ENCODE data around the gene HYAL2.

HYAL2 gene, protein sequence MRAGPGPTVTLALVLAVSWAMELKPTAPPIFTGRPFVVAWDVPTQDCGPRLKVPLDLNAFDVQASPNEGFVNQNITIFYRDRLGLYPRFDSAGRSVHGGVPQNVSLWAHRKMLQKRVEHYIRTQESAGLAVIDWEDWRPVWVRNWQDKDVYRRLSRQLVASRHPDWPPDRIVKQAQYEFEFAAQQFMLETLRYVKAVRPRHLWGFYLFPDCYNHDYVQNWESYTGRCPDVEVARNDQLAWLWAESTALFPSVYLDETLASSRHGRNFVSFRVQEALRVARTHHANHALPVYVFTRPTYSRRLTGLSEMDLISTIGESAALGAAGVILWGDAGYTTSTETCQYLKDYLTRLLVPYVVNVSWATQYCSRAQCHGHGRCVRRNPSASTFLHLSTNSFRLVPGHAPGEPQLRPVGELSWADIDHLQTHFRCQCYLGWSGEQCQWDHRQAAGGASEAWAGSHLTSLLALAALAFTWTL

DNA sequence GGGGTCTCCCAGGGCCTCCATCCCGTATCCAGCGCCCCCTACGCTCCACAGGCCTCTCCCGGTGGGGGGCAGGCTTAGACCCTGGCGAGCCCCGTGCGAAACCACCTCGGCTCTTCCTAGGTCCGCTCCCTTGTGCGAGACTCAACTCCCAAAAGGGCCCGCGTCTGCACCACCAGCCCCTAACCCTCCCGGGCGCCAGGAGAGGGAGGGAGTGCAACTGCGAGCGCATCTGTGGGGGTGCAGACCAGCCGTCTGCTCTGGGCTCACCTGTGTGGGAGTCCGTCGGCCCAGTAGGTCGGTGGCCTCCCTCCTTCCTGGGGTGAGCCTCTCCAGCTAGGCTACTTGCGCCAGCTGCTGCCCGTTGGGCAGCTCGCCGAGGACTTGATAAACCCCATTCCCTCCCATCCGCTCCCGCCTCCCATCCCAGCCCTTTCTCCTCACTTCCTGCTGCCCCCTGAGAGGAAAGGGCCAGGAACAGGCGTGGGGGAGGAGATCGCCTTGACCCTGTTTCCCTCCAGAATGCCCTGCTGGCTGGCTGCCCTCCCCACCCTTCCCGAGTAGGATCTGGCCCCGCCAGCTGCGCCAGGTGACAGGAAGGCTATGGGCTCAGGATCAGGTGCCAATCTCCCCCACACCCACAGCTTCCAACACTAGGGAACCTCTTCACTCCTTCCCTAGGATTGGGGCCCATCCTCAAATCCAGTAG is at the start of gene HYAL2:
HYAL2 (minus strand) TSS at position 360 of the 706 bp plus-strand sequence. CDS start 2,256 bp downstream, outside the sequence.
- Histone ChIP-seq H3K9me3 (ENCODE audit: control insufficient read depth in 2 of 2, low read length in 2 of 2) (no peaks in the 10 kb centered on the region), H3K4me1 (ENCODE audit: control insufficient read depth, insufficient read depth, low read length) (peaks cover 58% of the 10 kb centered on the region), H3K27me3 (ENCODE audit: control insufficient read depth in 1 of 2, insufficient read depth in 2 of 2, low read length in 2 of 2) (no peaks in the 10 kb centered on the region), H3K27ac (ENCODE audit: low read length) (peak within 1 kb of the TSS; percentile 94), H3K36me3 (ENCODE audit: control insufficient read depth in 2 of 2, insufficient read depth in 2 of 2, low read length in 2 of 2) (peaks cover 16 to 24% of the 10 kb centered on the region in 2 donors), H3K9ac (ENCODE audit: low read length in 2 of 2) (peak within 1 kb of the TSS; percentile 90 to 98), H3K4me3 (ENCODE audit: low read length in 2 of 2) (peak within 1 kb of the TSS; percentile 90 to 92)

DNA sequence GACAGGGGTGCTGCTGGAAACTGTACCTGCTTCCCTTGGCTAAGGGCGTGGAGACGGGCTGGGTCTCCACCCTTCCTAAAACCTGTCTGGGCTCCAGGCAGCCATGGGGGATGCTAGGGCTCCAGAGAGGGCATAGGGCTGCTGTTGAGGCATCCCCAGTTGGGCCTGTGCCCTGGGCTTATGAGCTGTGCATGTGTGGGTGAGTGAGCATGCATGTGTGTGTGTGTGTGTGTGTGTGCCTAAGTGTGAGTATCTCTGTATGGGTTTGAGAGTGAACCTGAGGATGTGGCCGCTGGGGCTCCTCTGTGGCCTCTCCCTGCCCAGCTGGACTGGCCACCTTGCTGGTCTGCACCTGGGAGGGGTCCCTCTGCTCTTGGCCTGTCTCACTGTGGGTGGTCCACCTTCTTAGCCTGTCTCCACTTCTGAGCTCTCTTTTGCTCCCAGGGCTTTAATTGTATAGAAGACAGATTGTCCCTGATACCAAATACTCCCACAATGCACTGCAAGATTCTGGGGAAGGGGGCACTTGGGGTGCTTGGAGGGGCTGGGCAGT is 48.7 kb upstream of the HYAL2 start:
- Histone ChIP-seq H3K4me3 (ENCODE audit: low read length in 2 of 2) (no peak overlapping the region), H3K9me3 (ENCODE audit: control insufficient read depth in 2 of 2, low read length in 2 of 2) (no peaks in the 10 kb centered on the region), H3K27ac (ENCODE audit: low read length) (no peak overlapping the region), H3K36me3 (ENCODE audit: control insufficient read depth in 2 of 2, insufficient read depth in 2 of 2, low read length in 2 of 2) (no peaks in the 10 kb centered on the region), H3K9ac (ENCODE audit: low read length in 2 of 2) (no peak overlapping the region), H3K4me1 (ENCODE audit: control insufficient read depth, insufficient read depth, low read length) (no peaks in the 10 kb centered on the region), H3K27me3 (ENCODE audit: control insufficient read depth in 1 of 2, insufficient read depth in 2 of 2, low read length in 2 of 2) (peaks cover 0 to 4% of the 10 kb centered on the region in 2 donors)

DNA sequence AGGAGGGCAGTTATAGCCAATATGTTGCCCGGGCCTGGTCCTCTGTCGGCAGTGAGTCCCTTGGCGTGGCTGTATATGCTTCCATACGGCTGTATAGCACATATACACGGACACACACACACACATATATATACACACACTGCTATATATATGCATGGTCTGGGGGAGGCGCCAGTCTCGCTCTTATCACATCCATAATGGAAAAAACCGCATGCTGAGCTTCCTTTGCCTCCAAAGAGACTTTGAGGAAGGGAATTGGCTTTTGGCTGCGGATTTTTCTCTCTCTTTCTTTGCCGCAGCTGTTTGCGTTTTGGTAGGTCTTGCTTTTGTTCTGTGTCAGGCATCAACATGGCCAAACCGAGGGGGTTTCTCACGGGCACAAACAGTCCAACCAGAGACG is 48.0 kb upstream of the HYAL2 start:
- Histone ChIP-seq H3K27me3 (ENCODE audit: control insufficient read depth in 1 of 2, insufficient read depth in 2 of 2, low read length in 2 of 2) (peaks cover 0 to 4% of the 10 kb centered on the region in 2 donors), H3K4me3 (ENCODE audit: low read length in 2 of 2) (no peak overlapping the region), H3K9me3 (ENCODE audit: control insufficient read depth in 2 of 2, low read length in 2 of 2) (no peaks in the 10 kb centered on the region), H3K36me3 (ENCODE audit: control insufficient read depth in 2 of 2, insufficient read depth in 2 of 2, low read length in 2 of 2) (no peaks in the 10 kb centered on the region), H3K27ac (ENCODE audit: low read length) (no peak overlapping the region), H3K4me1 (ENCODE audit: control insufficient read depth, insufficient read depth, low read length) (peaks cover 3% of the 10 kb centered on the region), H3K9ac (ENCODE audit: low read length in 2 of 2) (no peak overlapping the region)

DNA sequence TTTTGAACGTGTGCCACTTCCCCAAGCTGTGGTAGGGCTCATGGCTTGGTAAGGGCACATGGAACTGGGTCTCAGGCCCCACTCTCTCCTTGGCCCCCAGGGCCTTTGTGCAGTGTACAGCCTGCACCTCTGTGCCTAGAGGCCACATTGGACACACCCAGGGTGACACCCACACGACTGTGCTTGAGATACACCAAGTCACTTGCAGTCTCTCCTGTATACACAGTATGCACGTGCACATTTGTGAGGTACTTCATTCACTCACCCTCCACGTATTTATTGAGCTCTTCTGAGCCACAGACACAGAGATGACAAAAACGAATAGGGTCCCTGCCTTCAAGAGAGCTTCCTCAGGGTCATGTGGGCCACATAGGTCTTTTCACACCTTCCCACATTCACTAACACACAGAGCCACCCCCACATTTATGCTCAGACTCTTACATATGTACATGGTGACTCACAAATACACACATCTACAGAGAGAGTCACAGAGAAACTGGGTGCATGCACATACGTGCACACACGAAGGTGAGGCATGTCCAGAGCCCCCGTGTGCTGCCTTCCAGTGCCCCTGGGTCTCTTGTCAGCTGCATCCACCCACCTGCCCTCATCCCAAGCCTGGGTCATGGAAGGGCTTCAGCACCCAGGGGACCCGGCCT is 46.6 kb upstream of the HYAL2 start:
- Histone ChIP-seq H3K27ac (ENCODE audit: low read length) (no peak overlapping the region), H3K9ac (ENCODE audit: low read length in 2 of 2) (no peak overlapping the region), H3K9me3 (ENCODE audit: control insufficient read depth in 2 of 2, low read length in 2 of 2) (no peaks in the 10 kb centered on the region), H3K4me3 (ENCODE audit: low read length in 2 of 2) (no peak overlapping the region), H3K4me1 (ENCODE audit: control insufficient read depth, insufficient read depth, low read length) (peaks cover 14% of the 10 kb centered on the region), H3K36me3 (ENCODE audit: control insufficient read depth in 2 of 2, insufficient read depth in 2 of 2, low read length in 2 of 2) (no peaks in the 10 kb centered on the region), H3K27me3 (ENCODE audit: control insufficient read depth in 1 of 2, insufficient read depth in 2 of 2, low read length in 2 of 2) (peaks cover 0 to 4% of the 10 kb centered on the region in 2 donors)

DNA sequence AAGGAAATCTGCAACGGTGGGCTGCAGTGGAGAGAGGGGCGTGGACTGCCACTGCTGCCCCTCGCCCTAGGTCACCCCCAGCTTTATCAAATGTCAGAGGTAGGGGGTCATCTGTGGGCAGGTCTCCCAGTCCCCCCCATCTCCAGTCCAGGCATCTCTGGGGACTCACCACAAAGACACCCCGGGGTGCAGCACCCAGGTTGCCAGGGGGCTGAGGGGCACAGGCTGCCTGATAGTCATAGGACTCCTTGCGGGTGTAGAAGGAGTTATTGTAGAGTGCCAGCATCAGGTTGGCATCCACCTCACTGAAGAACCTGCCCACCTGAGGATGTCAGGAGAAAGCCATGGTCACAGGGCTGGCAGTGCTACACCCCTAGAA is 43.3 kb upstream of the HYAL2 start:
- no peak overlapping the region for H3K9ac ChIP-seq (ENCODE audit: low read length in 2 of 2)
- peaks cover 0 to 2% of the 10 kb centered on the region in 2 donors for H3K27me3 ChIP-seq (ENCODE audit: control insufficient read depth in 1 of 2, insufficient read depth in 2 of 2, low read length in 2 of 2)
- no peaks in the 10 kb centered on the region for H3K36me3 ChIP-seq (ENCODE audit: control insufficient read depth in 2 of 2, insufficient read depth in 2 of 2, low read length in 2 of 2)
- H3K9me3 ChIP-seq (ENCODE audit: control insufficient read depth in 2 of 2, low read length in 2 of 2) = no peaks in the 10 kb centered on the region
- peak overlapping the region in 1 of 2 donors; percentile 79 for H3K4me3 ChIP-seq (ENCODE audit: low read length in 2 of 2)
- H3K4me1 ChIP-seq (ENCODE audit: control insufficient read depth, insufficient read depth, low read length) = peaks cover 14% of the 10 kb centered on the region
- no peak overlapping the region for H3K27ac ChIP-seq (ENCODE audit: low read length)

DNA sequence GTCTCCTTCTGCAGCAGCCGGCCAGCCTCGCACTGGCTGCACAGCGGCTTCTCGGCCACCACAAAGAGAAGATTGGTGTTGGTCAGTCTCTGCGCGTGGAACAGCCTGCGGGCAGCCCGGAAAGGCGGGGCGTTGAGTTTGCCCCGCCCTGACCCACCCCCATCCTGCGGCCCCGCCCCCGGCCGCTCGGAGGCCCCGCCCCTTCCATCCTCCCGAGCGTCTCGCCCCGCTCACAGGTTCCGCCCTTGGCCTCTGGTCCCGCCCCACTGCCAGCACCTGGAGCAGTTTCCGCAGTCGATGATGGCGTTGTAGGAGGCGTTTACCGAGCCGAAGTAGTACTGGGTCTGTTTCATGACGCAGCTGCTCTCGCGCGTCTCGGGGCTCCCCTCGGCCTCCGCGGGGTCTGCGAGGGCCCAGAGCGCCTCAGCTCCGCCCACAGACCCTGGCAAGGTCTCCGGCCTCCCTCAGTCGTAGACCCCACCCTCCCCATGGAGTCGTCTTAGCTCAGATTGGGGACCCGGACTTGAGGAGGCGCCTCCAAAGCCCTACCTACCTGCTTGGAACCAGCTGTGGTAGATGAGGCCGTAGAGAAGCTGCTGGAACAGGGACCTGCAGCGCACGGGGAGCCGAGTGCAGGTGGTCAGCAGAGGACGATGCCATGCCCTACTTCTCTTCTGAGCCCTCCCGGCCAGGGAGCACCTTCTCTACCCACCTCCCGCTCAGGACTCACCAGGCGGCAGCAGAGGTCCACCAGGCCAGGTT is 42.7 kb upstream of the HYAL2 start:
- H3K4me1 ChIP-seq (ENCODE audit: control insufficient read depth, insufficient read depth, low read length) = peaks cover 14% of the 10 kb centered on the region
- H3K27ac ChIP-seq (ENCODE audit: low read length) = no peak overlapping the region
- H3K27me3 ChIP-seq (ENCODE audit: control insufficient read depth in 1 of 2, insufficient read depth in 2 of 2, low read length in 2 of 2) = peaks cover 0 to 2% of the 10 kb centered on the region in 2 donors
- H3K9me3 ChIP-seq (ENCODE audit: control insufficient read depth in 2 of 2, low read length in 2 of 2) = no peaks in the 10 kb centered on the region
- H3K36me3 ChIP-seq (ENCODE audit: control insufficient read depth in 2 of 2, insufficient read depth in 2 of 2, low read length in 2 of 2) = no peaks in the 10 kb centered on the region
- peak overlapping the region; percentile 69 to 79 for H3K4me3 ChIP-seq (ENCODE audit: low read length in 2 of 2)
- H3K9ac ChIP-seq (ENCODE audit: low read length in 2 of 2) = peak overlapping the region; percentile 51 to 60

DNA sequence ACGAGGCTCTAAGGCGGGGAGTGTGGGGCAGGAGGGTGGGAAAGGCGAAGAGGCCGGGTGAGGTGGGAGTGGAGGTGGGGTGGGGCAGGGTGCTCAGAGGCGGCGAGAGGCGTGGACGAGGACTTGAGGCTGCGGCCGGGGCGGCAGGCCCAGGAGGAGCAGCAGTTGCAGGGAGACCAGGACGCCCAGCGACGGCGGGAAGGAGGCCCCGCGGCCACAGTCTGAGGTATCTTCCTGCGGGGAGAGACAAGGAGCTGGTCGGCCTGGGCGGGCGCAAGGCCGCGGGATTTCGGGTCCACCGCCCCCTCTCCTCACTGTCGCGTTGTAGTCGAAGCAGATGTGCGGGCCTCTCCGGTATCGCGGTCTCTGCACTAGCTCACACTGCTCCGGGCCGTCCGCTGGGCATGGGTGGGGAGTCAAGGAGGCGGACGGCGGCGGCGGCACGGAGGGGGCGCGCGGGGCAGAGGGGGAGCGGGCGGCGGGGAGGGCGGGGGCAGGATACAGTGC is 42.1 kb upstream of the HYAL2 start:
- H3K9ac ChIP-seq (ENCODE audit: low read length in 2 of 2) = peak overlapping the region; percentile 31 to 58
- peaks cover 17% of the 10 kb centered on the region for H3K4me1 ChIP-seq (ENCODE audit: control insufficient read depth, insufficient read depth, low read length)
- H3K27me3 ChIP-seq (ENCODE audit: control insufficient read depth in 1 of 2, insufficient read depth in 2 of 2, low read length in 2 of 2) = peaks cover 0 to 2% of the 10 kb centered on the region in 2 donors
- no peaks in the 10 kb centered on the region for H3K36me3 ChIP-seq (ENCODE audit: control insufficient read depth in 2 of 2, insufficient read depth in 2 of 2, low read length in 2 of 2)
- H3K9me3 ChIP-seq (ENCODE audit: control insufficient read depth in 2 of 2, low read length in 2 of 2) = no peaks in the 10 kb centered on the region
- peak overlapping the region; percentile 51 to 79 for H3K4me3 ChIP-seq (ENCODE audit: low read length in 2 of 2)
- no peak overlapping the region for H3K27ac ChIP-seq (ENCODE audit: low read length)

DNA sequence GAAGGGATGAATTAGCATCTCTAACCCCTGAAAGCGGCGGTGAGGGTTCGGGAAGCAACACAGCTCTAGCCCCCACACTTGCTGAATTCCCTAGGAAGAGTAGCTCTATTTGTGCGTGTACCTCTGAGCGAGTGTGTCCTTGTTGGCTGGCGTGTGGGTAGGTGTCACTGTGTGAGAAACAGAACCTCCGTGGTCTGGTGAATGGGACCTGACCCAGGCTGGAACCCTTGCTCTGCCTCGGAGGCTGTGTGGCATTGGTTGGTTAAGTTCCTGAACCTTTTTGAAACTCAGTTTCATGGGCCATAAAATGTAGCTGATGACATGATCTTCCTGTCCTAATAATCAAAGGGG is 37.2 kb upstream of the HYAL2 start:
- Histone ChIP-seq H3K9me3 (ENCODE audit: control insufficient read depth in 2 of 2, low read length in 2 of 2) (no peaks in the 10 kb centered on the region), H3K27me3 (ENCODE audit: control insufficient read depth in 1 of 2, insufficient read depth in 2 of 2, low read length in 2 of 2) (no peaks in the 10 kb centered on the region), H3K4me3 (ENCODE audit: low read length in 2 of 2) (peak overlapping the region in 1 of 2 donors; percentile 97), H3K9ac (ENCODE audit: low read length in 2 of 2) (no peak overlapping the region), H3K27ac (ENCODE audit: low read length) (peak overlapping the region; percentile 86), H3K4me1 (ENCODE audit: control insufficient read depth, insufficient read depth, low read length) (peaks cover 56% of the 10 kb centered on the region), H3K36me3 (ENCODE audit: control insufficient read depth in 2 of 2, insufficient read depth in 2 of 2, low read length in 2 of 2) (peaks cover 3 to 17% of the 10 kb centered on the region in 2 donors)

DNA sequence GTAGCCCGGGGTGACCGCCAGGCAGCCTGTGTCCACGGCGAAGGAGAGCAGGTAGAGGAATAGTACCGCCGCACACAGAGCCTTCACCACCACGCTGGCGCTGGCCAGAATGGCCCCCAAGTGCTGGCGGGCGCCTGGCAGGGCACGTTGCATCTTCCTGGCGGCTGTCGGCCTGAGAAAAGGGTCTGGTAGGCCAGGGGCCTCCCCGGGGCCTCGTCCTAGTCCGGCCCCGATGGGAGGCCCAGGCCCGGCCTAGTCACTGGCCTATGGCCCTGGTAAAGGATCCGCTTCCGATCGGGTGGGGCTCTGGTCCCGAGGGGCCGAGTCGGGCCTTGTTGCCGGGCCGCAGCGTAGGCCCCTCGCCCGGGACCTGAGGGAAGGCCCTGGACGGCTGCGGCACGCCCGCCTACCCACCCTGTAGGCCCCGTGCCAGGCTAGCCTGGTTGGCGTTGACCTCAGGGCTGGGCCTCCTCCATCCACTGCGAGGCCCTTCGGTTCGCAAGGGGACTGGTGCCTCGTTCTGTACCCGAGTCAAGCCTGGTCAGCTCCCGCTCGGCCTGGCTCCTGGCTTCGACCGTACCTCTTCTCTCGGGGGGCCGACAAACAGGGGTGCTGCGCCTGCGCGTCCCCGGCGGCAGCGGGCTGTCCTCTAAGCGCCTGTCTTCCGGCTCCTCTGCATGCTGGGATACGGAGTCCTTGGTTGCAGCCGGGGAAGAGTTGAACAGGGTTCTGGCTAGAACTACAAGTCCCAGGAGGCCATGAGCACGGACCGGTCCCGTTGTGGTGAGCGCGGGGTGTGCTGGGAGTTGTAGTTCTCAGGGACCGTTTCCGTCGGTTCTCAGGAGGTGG is 36.6 kb upstream of the HYAL2 start, which contains the start of gene TMEM115:
TMEM115 (minus strand) TSS at position 611 of the 849 bp plus-strand sequence; CDS start at position 153, 458 bp downstream.
- no peaks in the 10 kb centered on the region for H3K9me3 ChIP-seq (ENCODE audit: control insufficient read depth in 2 of 2, low read length in 2 of 2)
- no peaks in the 10 kb centered on the region for H3K27me3 ChIP-seq (ENCODE audit: control insufficient read depth in 1 of 2, insufficient read depth in 2 of 2, low read length in 2 of 2)
- H3K36me3 ChIP-seq (ENCODE audit: control insufficient read depth in 2 of 2, insufficient read depth in 2 of 2, low read length in 2 of 2) = peaks cover 3 to 22% of the 10 kb centered on the region in 2 donors
- peak within 1 kb of the TSS; percentile 77 to 97 for H3K4me3 ChIP-seq (ENCODE audit: low read length in 2 of 2)
- peak within 1 kb of the TSS; percentile 86 for H3K27ac ChIP-seq (ENCODE audit: low read length)
- H3K9ac ChIP-seq (ENCODE audit: low read length in 2 of 2) = peak within 1 kb of the TSS; percentile 81 to 98
- H3K4me1 ChIP-seq (ENCODE audit: control insufficient read depth, insufficient read depth, low read length) = peaks cover 50% of the 10 kb centered on the region

Measured in stomach smooth muscle (tissue), 2 donors.